Measurements from ENCODE around the gene KIAA1549. TPM values are rescaled to one million over a fixed set of nuclear protein-coding genes. Genes with fewer than 3 reads are reported as not detected.
A peak's percentile ranks its signal among the peaks of the same experiment; 100 is the strongest.

The KIAA1549 gene
- total RNA-seq, 4 donors from 2014 or later, result 0.27 to 2.8 (median 0.78) TPM

GRCh38 chr7:138871065-138871813 lies 110.0 kb downstream of the KIAA1549 start:
- WGBS, 2 donors, result 94 to 96% methylated on average over 21 of the region's 21 CpGs
- peak in 1 of 2 donors; percentile 75 for DNase-seq (ENCODE audit: low spot score in 2 of 2)
- intact Hi-C loops (cut with DNase I; ENCODE audit: low total_unique reads), result no loop called here
- no peak for TF ChIP-seq POLR2A (IDR thresholded peaks at IDR 0.05)
- TF ChIP-seq CTCF (IDR thresholded peaks at IDR 0.05), result no peak
- no peak overlapping the region for H3K4me3 ChIP-seq (ENCODE audit: low read depth, poor library complexity, severe bottlenecking)

- no peak for DNase-seq (ENCODE audit: low spot score in 2 of 2)
- WGBS, 2 donors, result 96 to 98% methylated on average over 29 to 30 of the region's 30 CpGs
- no peak overlapping the region for H3K4me3 ChIP-seq (ENCODE audit: low read depth, poor library complexity, severe bottlenecking)
- intact Hi-C loops (cut with DNase I; ENCODE audit: low total_unique reads), result no loop called here
- TF ChIP-seq CTCF (IDR thresholded peaks at IDR 0.05) (no peak), POLR2A (IDR thresholded peaks at IDR 0.05) (no peak)
Observed at GRCh38 chr7:138869353-138869752, 111.8 kb downstream of the KIAA1549 start.

GRCh38 chr7:138868711-138869110 lies 112.5 kb downstream of the KIAA1549 start:
- intact Hi-C loops (cut with DNase I; ENCODE audit: low total_unique reads), result no loop called here
- TF ChIP-seq POLR2A (IDR thresholded peaks at IDR 0.05), result no peak
- 96% methylated on average over 14 of the region's 14 CpGs for WGBS, 2 donors
- DNase-seq (ENCODE audit: low spot score in 2 of 2), result no peak
- H3K4me3 ChIP-seq (ENCODE audit: low read depth, poor library complexity, severe bottlenecking), result no peak overlapping the region

- no peak for DNase-seq (ENCODE audit: low spot score in 2 of 2)
- no peak overlapping the region for H3K4me3 ChIP-seq (ENCODE audit: low read depth, poor library complexity, severe bottlenecking)
- no peak for TF ChIP-seq POLR2A (IDR thresholded peaks at IDR 0.05)
- TF ChIP-seq CTCF (IDR thresholded peaks at IDR 0.05), result no peak
- 93 to 97% methylated on average over 18 to 19 of the region's 19 CpGs for WGBS, 2 donors
- intact Hi-C loops (cut with DNase I; ENCODE audit: low total_unique reads), result no loop called here
Observed at GRCh38 chr7:138867744-138868143, 113.4 kb downstream of the KIAA1549 start.

- no peak overlapping the region for H3K4me3 ChIP-seq (ENCODE audit: low read depth, poor library complexity, severe bottlenecking)
- no peak for DNase-seq (ENCODE audit: low spot score in 2 of 2)
- 94 to 96% methylated on average over 9 of the region's 9 CpGs for WGBS, 2 donors
- no peak for TF ChIP-seq CTCF (IDR thresholded peaks at IDR 0.05)
- no peak for TF ChIP-seq POLR2A (IDR thresholded peaks at IDR 0.05)
- intact Hi-C loops (cut with DNase I; ENCODE audit: low total_unique reads), result no loop called here
Observed at GRCh38 chr7:138866353-138866752, 114.8 kb downstream of the KIAA1549 start.

GRCh38 chr7:138865843-138866242 lies 115.3 kb downstream of the KIAA1549 start:
- no peak for DNase-seq (ENCODE audit: low spot score in 2 of 2)
- intact Hi-C loops (cut with DNase I; ENCODE audit: low total_unique reads), result no loop called here
- 76 to 81% methylated on average over 4 of the region's 4 CpGs for WGBS, 2 donors
- no peak overlapping the region for H3K4me3 ChIP-seq (ENCODE audit: low read depth, poor library complexity, severe bottlenecking)
- TF ChIP-seq POLR2A (IDR thresholded peaks at IDR 0.05) (no peak), CTCF (IDR thresholded peaks at IDR 0.05) (no peak)

All from lower leg skin (tissue), 4 donors.